Right ventricle myocardium superior (tissue), 1 donor: ENCODE measurements around the gene SLC6A3. TPM values are rescaled to one million over a fixed set of nuclear protein-coding genes. Genes with fewer than 3 reads are reported as not detected.
"Not testable (repeated sequence)": the region's sequence is repeated elsewhere in the genome, so short reads cannot be mapped to it uniquely, and the experiment has no call there.

Experiments
- ATAC-seq: fragments of 200-7000 bp; cut with Tn5 transposase; one replicate; pipeline ENCODE4 v1.9.1; 2020; ENCODE audit warnings: mild to moderate bottlenecking; ENCODE audit not compliant: poor library complexity
- DNase-seq: peaks from one replicate; pipeline ENCODE4 v3.0.0-alpha.2; 2020
- intact Hi-C: fragments of 100-400 bp; cut with DNase I; formaldehyde crosslinking; loops from one replicate; pipeline ENCODE4 v1.11.2; 2022
- total RNA-seq: library from RNA; stranded (reverse); fragmentation: NEBNext Ultra II Directional; extraction: Animal tissue kit (Norgen Biotek cat#: 25700); gene quantifications from one replicate; pipeline ENCODE4 v1.2.1, GENCODE V29; 2021
- donor health status: DM: no; HTN: yes; CAD: no; lungs with severe emphysema.

SLC6A3 gene
- total RNA-seq, 1 donor from 2014 or later, result not detected

DNA sequence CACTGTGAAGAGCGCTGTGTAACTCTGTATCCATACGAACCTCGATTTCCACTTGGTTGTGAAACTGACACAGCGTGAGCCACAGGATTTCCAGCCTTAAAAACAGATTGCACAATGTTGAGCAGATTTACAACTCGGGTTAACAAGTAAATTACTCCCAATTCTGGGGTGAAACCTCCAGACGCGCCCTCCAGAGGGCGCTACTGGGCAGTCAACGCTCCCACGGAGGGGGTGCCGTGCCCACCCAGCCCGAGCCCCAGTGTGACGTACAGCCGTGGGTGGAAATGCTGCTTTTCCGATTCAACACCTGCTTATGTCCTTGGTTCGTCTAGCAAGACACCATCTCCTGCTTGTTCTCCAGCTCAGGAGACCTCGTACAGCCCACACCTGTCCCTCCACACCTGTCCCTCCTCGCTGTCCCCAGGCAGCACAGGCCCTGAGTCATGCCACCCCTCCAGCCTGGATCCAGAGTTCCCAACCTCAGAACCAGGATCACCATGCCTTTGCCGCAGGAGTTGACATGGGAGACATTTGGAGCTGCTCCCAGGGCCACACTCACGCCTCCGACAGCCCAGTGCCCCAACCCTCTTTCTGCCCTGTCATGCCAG lies 34.4 kb upstream of the SLC6A3 start:
- ATAC-seq, result peak; percentile 57
- DNase-seq, result peak; percentile 62
- intact Hi-C loops, result loop anchor here (10.0 kb wide), 1 partner anchor 165 kb away; no protein-coding TSS in a partner anchor

DNA sequence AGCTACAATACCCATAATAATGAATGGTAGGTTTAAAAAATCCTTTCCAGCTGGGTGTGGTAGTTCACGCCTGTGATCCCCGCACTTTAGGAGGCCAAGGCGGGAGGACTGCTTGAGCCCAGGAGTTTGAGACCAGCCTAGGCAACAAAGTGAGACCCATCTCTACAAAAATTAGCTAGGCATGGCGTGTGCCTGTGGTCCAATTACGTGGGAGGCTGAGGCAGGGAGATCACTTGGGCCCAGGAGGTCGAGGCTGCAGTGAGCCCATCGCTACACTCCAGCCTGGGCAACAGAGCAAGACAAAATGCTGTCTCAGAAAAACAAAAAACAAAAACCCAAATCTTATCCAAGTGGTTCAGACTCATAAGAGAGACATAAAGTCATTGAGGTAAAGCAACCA lies 33.8 kb upstream of the SLC6A3 start:
- ATAC-seq (no peak), DNase-seq (peak; percentile 19)
- intact Hi-C loops, result loop anchor here (10.0 kb wide), 1 partner anchor 166 kb away; no protein-coding TSS in a partner anchor

DNA sequence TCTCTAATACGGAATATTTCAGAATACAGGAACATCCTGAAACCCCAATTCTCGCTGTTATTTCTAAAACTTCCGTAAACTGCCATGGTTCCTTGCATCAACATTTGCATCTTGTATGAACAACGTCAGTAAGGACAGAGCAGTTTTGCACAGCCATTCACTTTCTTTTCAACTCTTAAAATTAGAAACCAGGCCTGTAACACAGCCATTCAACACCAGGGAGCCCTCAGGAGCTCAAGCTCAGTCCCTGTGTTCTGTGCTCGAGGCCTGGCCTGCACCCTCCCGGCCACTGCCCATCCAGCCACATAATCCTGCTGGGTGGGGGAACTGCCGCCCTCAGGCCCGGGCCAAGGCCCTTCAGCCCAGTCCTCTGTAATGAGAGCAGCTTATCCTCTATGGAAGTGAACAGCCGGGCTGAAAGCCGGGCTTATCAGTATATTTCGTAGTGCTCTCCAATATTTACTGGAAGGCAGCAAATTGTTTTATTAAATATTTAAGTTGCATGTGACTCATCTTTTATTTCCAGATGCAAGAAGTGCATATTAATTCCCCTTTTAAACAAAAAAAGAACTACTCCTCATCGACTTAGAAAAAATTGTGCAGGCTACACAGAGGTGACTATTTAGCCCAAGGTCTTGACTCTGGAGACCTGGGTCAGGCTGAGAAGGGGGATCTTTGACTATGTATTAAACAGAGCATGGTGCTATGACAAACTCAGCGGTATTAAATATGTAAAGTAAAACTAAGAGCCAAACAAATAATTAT lies 33.2 kb upstream of the SLC6A3 start:
- ATAC-seq (no peak), DNase-seq (peak; percentile 27)
- intact Hi-C loops, result loop anchor here (10.0 kb wide), 1 partner anchor 166 kb away; no protein-coding TSS in a partner anchor

DNA sequence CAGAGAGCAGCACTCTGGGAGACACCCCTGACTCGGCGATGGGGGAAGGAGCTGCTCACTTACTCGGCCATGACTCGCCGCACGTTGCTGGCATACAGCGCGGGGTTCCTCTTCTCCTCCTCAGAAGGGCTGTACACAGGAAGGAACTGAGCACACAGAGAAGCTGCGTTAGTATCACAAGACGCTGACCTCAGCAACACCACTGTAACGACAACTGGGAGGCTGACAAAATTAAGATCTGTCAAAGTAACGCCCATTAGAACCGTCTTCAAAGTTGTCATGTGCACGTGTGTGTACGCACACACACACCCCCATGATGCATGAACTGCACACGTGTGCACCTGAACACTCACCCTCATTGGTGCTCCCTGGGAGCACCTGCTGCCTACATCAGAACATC lies 32.1 kb upstream of the SLC6A3 start:
- ATAC-seq (peak; percentile 60), DNase-seq (peak; percentile 85)
- intact Hi-C loops, result loop anchor here (10.0 kb wide), 1 partner anchor 167 kb away; no protein-coding TSS in a partner anchor

DNA sequence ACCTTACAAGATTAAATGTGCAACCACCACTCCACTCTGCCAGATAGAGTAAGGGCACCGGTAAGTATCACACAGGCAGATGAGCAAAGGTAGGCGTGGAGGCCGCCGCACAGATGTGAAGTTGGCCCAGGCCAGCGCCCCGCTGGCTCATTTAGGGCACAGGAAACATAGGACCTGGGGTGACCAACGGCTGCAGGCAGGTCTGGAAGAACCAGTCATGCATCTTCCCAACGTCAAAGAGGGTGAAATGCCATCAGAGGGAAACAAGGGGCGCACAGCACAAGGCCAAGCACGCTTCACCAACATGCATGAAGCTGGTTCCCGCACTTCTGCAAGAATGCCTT lies 31.7 kb upstream of the SLC6A3 start:
- no peak for ATAC-seq
- intact Hi-C loops, result loop anchor here (10.0 kb wide), 1 partner anchor 168 kb away; no protein-coding TSS in a partner anchor
- DNase-seq, result no peak

DNA sequence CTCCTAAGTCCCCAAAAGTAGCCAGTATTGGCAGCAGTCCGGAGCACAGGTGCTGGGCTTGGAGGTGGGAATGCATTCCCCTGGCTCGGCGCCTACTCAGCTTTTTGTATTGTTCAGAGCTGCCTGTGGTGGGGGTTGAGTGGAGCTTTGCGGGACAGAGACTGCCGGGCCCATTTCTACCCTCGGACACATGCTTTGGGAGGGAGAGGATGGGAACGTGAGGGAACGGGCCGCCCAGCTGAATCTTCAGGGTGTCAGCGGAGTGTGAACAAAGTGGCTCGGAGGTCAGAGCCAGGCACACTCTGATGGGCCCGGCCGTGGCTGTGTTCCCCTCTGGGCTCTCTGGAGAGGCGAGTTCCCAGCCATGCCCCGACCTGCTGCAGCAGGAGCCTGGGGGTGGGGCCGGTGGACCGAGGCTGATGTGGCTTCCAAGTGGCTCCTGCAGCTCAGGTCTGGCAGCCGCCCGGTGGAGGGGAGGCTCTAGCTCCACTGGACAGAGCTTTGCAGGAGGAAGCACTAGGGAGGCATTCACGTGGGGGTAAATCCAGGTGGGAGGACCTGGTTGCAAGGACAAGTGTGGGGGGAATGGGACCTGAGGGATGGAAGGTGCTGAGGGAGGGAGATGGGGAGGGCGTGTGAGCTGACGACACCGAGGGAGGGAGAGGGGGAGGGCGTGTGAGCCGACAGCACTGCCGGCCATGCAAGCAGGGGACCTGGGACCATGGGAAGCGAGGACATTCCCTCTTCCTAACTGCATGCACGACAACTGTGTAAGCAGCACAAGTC lies 31.1 kb upstream of the SLC6A3 start:
- ATAC-seq (no peak), DNase-seq (peak; percentile 39)
- intact Hi-C loops, result loop anchor here (10.0 kb wide), 1 partner anchor 168 kb away; no protein-coding TSS in a partner anchor

DNA sequence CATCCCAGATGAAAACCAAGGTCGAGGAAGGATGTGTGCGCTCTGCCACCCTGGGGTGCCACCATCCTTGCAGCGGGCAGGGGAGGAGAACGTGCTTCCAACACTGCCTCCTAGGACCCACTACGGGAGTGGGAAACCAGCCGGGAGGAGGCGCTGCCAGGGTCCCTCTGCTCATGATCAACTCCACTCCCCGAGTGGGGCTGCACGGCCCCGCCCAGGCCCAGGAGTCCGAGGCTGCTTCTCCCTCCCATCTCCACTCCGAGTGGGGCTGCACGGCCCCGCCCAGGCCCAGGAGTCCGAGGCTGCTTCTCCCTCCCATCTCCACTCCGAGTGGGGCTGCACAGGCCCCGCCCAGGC lies 30.3 kb upstream of the SLC6A3 start:
- intact Hi-C loops, result loop anchor here (10.0 kb wide), 1 partner anchor 169 kb away; no protein-coding TSS in a partner anchor
- DNase-seq, ATAC-seq: not testable (repeated sequence)

DNA sequence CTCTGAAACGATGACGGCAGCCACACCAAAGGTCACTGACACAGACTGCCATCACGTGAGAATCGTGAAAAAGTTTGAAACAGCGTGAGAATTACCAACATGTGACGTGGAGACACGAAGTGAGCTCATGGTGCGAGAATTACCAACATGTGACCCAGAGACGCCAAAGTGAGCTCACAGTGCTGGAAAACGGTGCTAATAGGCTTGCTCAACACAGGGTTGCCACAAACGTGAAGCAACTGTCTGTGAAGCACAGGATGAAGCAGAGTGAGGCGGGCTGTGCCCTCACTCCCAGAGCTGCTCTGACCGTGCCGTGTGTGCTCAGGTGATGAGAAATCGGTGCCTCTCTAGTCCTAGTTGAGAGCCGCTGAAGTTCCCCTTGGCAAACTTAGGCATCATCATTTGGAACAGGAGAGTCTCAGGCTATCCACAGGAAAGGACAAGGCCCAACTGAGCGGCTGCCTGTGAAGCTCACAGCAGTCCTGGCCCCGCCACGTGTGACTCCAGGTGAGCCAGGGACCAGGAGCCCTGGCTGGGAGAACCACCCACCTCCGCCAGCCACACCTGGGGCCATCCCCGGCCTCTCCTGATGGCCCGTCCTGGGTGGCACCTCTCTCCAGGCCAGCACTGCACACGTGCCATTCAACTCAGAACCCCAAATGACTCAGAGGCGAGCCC lies 29.8 kb upstream of the SLC6A3 start:
- intact Hi-C loops, result loop anchor here (10.0 kb wide), 1 partner anchor 170 kb away; no protein-coding TSS in a partner anchor
- peak; percentile 19 for DNase-seq
- no peak for ATAC-seq

DNA sequence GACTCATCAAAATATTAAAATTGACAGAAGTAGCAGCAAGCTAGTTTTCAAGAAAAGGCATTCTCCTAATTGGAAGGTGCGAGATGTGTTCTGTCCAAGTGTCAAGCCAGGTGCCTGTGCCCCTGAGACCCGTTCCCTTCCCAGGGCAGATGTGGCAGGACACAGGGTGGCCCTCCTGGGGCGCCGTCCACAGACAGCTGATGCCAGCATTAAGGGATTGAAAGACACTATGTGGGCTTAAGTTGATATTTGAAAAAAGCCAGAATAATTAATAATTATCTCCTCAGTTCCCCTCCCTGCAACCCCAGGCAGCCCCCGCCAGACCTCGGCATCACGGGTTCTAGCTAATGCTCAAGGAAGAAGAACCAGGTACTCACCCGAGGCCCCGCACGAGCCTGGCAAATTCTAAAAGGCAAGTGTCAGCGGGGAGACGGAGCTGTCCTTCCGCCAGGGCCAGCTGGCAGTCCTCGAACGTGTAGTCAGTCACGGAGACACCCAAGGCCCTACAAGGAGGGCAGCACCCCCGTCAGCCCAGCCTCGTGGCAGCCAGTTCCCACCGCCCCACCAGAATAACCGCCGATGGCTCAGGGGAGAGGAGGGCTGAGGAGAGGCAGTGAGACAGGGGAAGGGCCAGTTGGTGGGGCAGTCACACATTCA lies 29.1 kb upstream of the SLC6A3 start:
- intact Hi-C loops, result loop anchor here (10.0 kb wide), 1 partner anchor 170 kb away; no protein-coding TSS in a partner anchor
- peak; percentile 33 for DNase-seq

DNA sequence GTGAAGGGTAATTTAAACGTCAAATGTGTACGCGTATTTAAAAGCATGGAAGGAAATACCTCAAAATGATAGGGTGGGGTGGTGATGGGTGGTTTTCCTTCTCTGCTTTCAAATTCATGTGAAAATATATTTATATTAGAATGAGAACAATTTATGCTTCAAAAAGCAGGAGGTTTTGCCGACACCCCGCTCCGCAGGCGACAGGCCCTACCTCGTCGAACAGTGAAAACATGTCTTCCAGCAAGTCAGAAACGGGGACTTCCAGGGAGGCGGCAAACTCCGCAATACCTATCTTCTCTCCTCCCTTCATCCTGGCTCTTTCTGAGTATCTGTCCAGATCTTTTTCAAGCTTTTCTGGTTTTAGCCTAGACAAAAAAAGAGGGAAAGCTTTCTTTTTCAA lies 28.5 kb upstream of the SLC6A3 start:
- peak; percentile 6 for DNase-seq
- no peak for ATAC-seq
- intact Hi-C loops, result loop anchor here (10.0 kb wide), 1 partner anchor 171 kb away; no protein-coding TSS in a partner anchor

More for the DNA sequence above, 29.1 kb upstream of the SLC6A3 start:
- ATAC-seq, result no peak

DNA sequence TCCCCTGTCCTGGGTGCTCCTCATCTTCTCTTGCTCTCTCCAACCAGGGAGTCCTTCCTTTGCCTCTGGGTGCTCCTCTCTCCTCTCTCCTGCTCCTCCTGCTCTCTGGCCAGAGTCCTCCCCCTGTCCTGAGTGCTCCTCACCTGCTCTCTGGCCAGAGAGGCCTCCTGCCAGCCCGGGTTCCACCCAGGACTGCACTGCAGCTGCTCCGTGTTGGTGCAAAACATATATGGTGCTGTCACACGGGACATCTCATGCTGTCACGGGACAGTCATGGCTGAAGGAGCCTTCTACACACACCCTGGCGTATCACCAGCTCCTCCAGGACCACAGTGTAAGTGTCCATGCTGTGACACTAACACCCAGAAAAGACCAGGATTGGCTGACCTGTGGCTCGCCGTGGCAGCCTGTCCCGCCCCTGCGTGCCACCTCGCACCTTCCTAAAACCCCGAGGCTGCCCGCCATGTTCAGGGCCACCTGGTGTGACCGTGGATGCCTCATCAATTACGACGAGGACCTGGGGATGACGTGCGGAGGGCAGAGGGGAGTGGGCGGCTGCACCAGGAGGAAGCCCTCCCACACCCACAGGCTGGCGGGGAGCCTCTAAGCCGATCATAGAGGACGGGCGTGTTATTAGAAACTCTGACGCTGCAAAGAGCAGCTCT lies 27.9 kb upstream of the SLC6A3 start:
- DNase-seq (peak; percentile 39), ATAC-seq (no peak)

DNA sequence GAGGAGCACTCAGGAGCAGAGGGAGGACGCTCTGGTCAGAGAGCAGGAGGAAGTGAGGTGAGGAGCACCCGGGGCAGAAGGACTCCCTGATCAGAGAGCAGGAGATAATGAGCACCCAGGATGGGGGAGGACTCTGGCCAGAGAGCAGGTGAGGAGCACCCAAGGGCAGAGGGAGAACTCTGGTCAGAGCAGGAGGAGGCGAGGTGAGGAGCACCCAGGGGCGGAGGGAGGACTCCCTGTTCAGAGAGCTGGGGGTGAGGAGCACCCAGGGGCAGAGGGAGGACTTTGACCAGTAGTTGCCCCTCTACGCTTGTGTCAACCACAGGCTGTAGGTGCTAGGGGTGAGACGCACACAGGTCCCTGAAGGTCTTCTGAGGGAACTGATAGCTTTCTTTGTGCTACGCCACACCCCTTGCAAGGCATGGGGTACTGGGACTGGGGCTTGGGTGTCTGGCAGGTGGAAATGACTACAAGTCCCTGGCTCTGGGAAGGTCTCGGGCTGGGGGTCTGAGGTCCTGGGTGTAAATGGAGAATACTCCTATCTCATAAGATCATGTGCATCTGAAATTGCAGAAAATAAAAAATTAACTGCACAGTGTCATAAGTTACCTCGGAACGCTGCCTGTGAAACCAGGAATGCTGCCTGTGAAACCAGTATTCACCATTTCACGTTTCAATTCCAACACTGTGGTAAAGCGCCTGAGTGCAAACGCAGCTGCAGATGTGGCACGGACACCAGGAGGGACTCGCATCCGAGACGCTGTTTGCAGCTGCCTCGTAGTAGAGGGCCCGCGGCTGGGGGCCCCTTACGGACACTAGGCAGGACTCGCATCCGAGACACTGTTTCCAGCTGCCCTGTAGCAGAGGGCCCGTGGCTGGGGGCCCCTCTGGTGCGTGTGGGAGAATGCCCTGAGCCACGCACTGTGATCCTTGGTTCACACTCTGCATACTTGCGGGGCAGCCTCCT lies 27.0 kb upstream of the SLC6A3 start:
- intact Hi-C loops, result loop anchor here (10.0 kb wide), 1 partner anchor 173 kb away; no protein-coding TSS in a partner anchor
- ATAC-seq (no peak), DNase-seq (peak; percentile 18)

More for the DNA sequence above, 27.9 kb upstream of the SLC6A3 start:
- intact Hi-C loops, result loop anchor here (10.0 kb wide), 1 partner anchor 172 kb away; no protein-coding TSS in a partner anchor

DNA sequence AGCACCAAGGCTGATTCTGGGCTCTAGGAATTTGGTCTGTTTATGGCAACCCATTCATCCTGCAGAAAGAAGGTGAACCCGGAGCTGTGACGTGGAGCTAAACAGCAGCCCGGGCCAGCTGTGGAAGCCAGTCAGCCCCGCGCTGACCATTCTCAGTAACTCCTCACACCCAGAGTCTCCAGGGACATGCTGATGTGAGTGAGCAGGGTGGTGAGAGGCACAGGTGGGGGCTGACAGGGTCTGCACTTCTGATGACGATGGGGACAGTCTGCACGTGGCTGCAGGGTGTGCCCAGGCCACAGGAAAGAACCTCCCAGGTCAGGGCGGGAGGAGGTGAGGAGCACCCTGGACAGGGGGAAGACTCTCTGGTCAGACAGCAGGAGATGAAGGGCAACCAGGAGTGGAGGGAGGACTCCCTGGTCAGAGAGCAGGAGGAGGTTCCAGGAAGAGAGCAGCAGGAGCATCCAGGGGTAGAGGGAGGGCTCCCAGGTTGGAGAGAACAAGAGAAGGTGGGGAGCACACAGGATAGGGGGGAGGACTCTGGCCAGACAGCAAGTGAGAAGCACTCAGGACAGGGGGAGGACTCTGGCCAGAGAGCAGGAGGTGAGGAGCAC lies 26.1 kb upstream of the SLC6A3 start:
- ATAC-seq, result no peak
- peak; percentile 14 for DNase-seq
- intact Hi-C loops, result loop anchor here (10.0 kb wide), 1 partner anchor 173 kb away; no protein-coding TSS in a partner anchor

DNA sequence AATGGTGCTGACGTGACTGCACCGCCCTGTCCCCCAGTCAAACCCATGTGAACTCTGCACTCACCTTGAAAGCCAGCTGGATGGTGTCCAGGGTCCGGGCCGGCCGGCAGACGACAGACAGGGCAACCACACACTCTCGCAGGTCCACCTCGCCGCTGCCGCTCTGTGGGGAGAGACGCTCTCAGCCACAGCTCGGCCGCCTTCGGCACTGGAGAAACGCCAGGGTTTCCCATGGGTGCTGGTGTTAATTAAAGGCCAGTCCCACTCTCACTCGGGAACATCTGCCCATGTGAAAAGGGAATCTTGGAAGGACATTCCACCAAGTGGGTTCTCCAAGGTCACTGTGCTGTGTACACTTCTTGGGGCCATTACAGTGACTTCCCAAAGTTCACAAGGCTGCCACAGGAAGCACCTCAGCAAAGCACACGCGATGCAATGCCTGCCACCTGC lies 25.5 kb upstream of the SLC6A3 start:
- ATAC-seq, result no peak
- intact Hi-C loops, result loop anchor here (10.0 kb wide), 1 partner anchor 174 kb away; no protein-coding TSS in a partner anchor
- DNase-seq, result peak; percentile 43

DNA sequence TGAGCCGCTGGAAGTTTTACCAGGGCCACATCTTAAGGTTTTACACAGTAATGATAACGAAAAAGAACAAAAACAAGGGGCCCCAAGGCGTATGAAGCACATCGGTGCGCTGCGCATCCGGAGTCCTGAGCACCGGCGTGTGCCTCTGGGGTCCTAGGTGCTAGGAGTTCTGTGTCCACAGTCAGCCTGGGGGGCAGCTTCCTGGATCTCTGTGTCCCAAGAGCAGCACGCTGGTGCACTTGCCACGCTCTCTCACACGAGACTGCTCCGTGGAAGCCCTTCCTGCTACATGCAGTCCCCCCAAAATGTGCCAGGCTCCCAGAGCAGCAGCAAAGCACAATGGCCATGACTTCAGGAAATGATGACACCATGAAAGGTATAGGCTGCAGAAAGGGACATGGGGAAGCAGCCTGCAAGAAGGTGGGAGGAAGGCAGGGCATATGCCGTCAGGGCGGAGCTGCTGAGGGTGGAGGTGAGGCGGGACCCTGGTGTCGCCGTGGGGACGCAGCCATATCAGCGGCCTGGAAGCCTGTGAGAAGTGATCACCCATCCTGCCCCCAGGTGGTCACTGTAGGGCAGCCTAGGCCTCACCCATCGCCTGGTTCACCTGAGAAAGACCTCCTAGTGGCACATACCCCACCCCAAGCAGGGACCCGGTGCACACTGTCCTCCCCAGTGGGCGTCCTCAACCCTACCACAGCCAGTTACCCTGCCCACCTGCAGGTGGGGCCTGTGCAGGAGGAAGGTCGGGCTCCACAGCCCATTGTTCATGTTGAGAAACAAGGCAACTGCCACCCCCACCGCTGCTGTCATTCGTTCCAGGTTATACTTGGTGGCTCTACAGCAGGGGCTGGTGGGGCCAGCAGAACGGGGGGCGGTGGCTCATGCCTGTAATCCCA lies 23.6 kb upstream of the SLC6A3 start:
- intact Hi-C loops, result no loop called here
- DNase-seq (peak; percentile 35), ATAC-seq (no peak)
